Cardiac muscle cell (in vitro differentiated cells and primary cell): ENCODE data around the gene CTNNA2. TPM values are rescaled to one million over a fixed set of nuclear protein-coding genes. Genes with fewer than 3 reads are reported as not detected.
"Not testable (repeated sequence)": the region's sequence is repeated elsewhere in the genome, so short reads cannot be mapped to it uniquely, and the experiment has no call there.

Source experiments
- DNase-seq, 2 donors: peaks; one replicate each; pipeline versions ENCODE4 v3.0.0 to v3.0.0-alpha.2; 2010 to 2017; ENCODE audit warnings: low read depth in 1 of 2, low spot score in 1 of 2
- H3K27ac ChIP-seq: fragments of 200-600 bp; sonication (generic); 2 replicates; pipeline ENCODE4 v1.5.1; 2016
- H3K27me3 ChIP-seq: fragments of 200-600 bp; sonication (generic); 2 replicates; pipeline ENCODE4 v1.6.0; 2016; ENCODE audit warnings: control low read depth
- H3K36me3 ChIP-seq: fragments of 200-600 bp; sonication (generic); 2 replicates; pipeline ENCODE4 v1.5.1; 2016; ENCODE audit warnings: control low read depth
- H3K4me1 ChIP-seq: fragments of 200-600 bp; sonication (generic); 2 replicates; pipeline ENCODE4 v1.8.1; 2017; ENCODE audit warnings: low read depth, mild to moderate bottlenecking, mixed run types
- H3K4me3 ChIP-seq: fragments of 200-600 bp; sonication (generic); 2 replicates; pipeline ENCODE4 v1.5.1; 2016; ENCODE audit warnings: mild to moderate bottlenecking
- H3K9me3 ChIP-seq: fragments of 200-600 bp; sonication (generic); 2 replicates; pipeline ENCODE4 v1.5.1; 2017; ENCODE audit warnings: low read depth, mild to moderate bottlenecking, control low read depth
- CTCF ChIP-seq: IDR thresholded peaks from 2 replicates; pipeline ENCODE4 v1.5.1; 2012; ENCODE audit warnings: low read depth, mild to moderate bottlenecking, low read length
- polyA plus RNA-seq: library from polyadenylated mRNA; unstranded; fragments of >200 nt; fragmentation: Nextera tagmentation; extraction: Ambion mirVana; gene quantifications from 2 replicates; pipeline ENCODE4 v1.2.1, GENCODE V29; 2016
- total RNA-seq: library from RNA; depleted of rRNA; stranded (reverse); fragments of >200 nt; gene quantifications from 2 replicates; pipeline ENCODE4 v1.2.3, GENCODE V29; 2016

The CTNNA2 gene
- total and polyA plus RNA-seq, 2 experiments from 2014 or later = 7.4 to 17.4 TPM

DNA sequence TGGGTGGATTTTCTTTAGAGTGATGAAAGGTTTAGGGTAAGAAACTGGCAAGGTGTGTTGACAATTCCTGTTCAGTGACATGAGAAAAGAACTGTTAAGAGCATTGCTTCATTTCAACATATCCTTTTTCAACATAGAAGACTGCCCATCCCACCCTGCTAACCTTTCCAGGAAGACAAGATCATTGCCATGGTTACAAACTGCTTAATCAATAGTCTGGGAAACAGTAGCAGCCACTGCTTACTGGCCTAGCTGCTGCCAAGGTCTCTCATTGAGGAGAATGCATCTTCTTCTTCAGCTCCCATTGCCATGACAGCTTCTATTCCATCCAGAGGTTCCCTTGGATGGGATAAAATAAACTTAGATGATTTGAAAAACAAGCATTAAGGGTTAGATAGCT, 579.6 kb downstream of the CTNNA2 start:
- Histone ChIP-seq H3K9me3 (no peaks in the 10 kb centered on the region), H3K27ac (no peak overlapping the region), H3K36me3 (no peaks in the 10 kb centered on the region), H3K4me3 (no peak overlapping the region), H3K27me3 (no peaks in the 10 kb centered on the region), H3K4me1 (no peaks in the 10 kb centered on the region)
- no peak for DNase-seq
- TF ChIP-seq CTCF = no peak

GRCh38 chr2:80098503-80098902, 585.7 kb downstream of the CTNNA2 start:
- not testable (repeated sequence) for H3K4me3 ChIP-seq, H3K27ac ChIP-seq, H3K9me3 ChIP-seq, H3K36me3 ChIP-seq, H3K4me1 ChIP-seq, DNase-seq, H3K27me3 ChIP-seq

- no peak for TF ChIP-seq CTCF
- Histone ChIP-seq H3K9me3 (no peaks in the 10 kb centered on the region), H3K27me3 (no peaks in the 10 kb centered on the region), H3K4me1 (no peaks in the 10 kb centered on the region), H3K27ac (no peak overlapping the region), H3K4me3 (no peak overlapping the region), H3K36me3 (no peaks in the 10 kb centered on the region)
- DNase-seq = no peak
Observed at GRCh38 chr2:80102026-80102425, 589.2 kb downstream of the CTNNA2 start.

- DNase-seq = no peak
- Histone ChIP-seq H3K4me1 (no peaks in the 10 kb centered on the region), H3K36me3 (no peaks in the 10 kb centered on the region), H3K27ac (no peak overlapping the region), H3K27me3 (no peaks in the 10 kb centered on the region), H3K4me3 (no peak overlapping the region), H3K9me3 (no peaks in the 10 kb centered on the region)
- no peak for TF ChIP-seq CTCF
Observed at GRCh38 chr2:80105015-80105640, 592.3 kb downstream of the CTNNA2 start.

DNA sequence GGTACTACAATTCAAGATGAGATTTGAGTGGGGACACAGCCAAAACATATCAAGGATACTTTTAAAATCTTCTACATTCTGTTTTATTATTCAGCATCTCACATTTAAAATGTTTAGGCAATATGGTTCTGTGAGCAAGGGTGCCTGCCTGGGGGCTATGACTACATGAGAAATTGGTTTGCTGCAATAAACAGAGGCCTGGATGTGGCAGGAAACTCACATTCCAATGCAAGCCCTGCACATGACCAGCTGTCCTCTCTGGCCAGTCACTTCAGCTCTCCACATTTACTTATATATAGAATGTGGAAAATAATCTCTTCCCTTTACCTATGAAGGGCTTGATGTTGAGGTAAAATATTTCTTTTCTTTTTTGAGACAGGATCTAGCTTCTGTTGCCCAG, 598.3 kb downstream of the CTNNA2 start:
- TF ChIP-seq CTCF = no peak
- H3K36me3 ChIP-seq = no peaks in the 10 kb centered on the region
- no peak for DNase-seq
- H3K4me3 ChIP-seq = no peak overlapping the region
- H3K27me3 ChIP-seq = no peaks in the 10 kb centered on the region
- no peaks in the 10 kb centered on the region for H3K4me1 ChIP-seq
- no peak overlapping the region for H3K27ac ChIP-seq
- H3K9me3 ChIP-seq = no peaks in the 10 kb centered on the region

DNA sequence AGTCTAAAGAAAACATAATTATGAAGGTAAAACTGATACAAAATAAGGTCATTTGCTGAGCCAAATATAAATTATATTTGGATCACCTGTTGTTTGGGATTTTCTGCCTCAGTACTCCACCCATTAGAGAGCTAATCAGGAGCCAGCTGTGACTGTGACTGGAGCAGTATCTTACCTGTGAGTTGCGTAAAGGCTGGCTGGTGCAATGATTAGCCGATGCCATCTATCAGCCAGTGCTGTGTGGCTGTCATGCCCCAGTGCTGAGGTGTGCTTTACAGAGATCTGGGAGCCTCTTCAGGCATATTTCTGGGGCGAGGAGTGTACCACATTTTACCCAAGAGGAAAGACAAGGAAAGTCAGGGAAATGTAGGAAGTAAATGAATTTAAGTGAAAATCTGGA, 599.9 kb downstream of the CTNNA2 start:
- H3K36me3 ChIP-seq = no peaks in the 10 kb centered on the region
- no peak for DNase-seq
- H3K9me3 ChIP-seq = no peaks in the 10 kb centered on the region
- no peak overlapping the region for H3K27ac ChIP-seq
- H3K4me1 ChIP-seq = peaks cover 5% of the 10 kb centered on the region
- no peak for TF ChIP-seq CTCF
- no peak overlapping the region for H3K4me3 ChIP-seq
- H3K27me3 ChIP-seq = no peaks in the 10 kb centered on the region
